Head of caudate nucleus (tissue), 42 donors: ENCODE data around the gene ZNF827.

ENCODE experiments used
- DNase-seq, 42 donors: peaks; one replicate each; pipeline versions ENCODE4 v3.0.0 to v3.0.0-alpha.2; 2020 to 2021; ENCODE audit warnings: mixed read lengths in 7 of 42
- intact Hi-C: fragments of 100-400 bp; cut with DNase I; formaldehyde crosslinking; loops from one replicate; pipeline ENCODE4 v1.15.0; 2022

Gene ZNF827

GRCh38 chr4:145873901-145874300, 64.7 kb downstream of the ZNF827 start:
- DNase-seq: no peak
- intact Hi-C loops: no loop called here

- no peak for DNase-seq
- intact Hi-C loops: no loop called here
Measured at GRCh38 chr4:145871209-145871608, 67.4 kb downstream of the ZNF827 start.

GRCh38 chr4:145870155-145871020, 68.2 kb downstream of the ZNF827 start:
- intact Hi-C loops: no loop called here
- no peak for DNase-seq

GRCh38 chr4:145868637-145869409, 69.8 kb downstream of the ZNF827 start:
- intact Hi-C loops: no loop called here
- DNase-seq: no peak

GRCh38 chr4:145867406-145867805, 71.2 kb downstream of the ZNF827 start:
- intact Hi-C loops: no loop called here
- DNase-seq: no peak

- intact Hi-C loops: no loop called here
- no peak for DNase-seq
Measured at GRCh38 chr4:145866991-145867390, 71.6 kb downstream of the ZNF827 start.

- intact Hi-C loops: no loop called here
- no peak for DNase-seq
Measured at GRCh38 chr4:145865274-145865941, 73.2 kb downstream of the ZNF827 start.

GRCh38 chr4:145863191-145863590, 75.4 kb downstream of the ZNF827 start:
- no peak for DNase-seq
- intact Hi-C loops: no loop called here

- intact Hi-C loops: no loop called here
- no peak for DNase-seq
Measured at GRCh38 chr4:145861336-145862318, 77.0 kb downstream of the ZNF827 start.

GRCh38 chr4:145860897-145861296, 77.7 kb downstream of the ZNF827 start:
- intact Hi-C loops: no loop called here
- no peak for DNase-seq

- intact Hi-C loops: no loop called here
Measured at GRCh38 chr4:145860446-145860845, 78.2 kb downstream of the ZNF827 start.

GRCh38 chr4:145859926-145860325, 78.7 kb downstream of the ZNF827 start:
- DNase-seq: no peak
- intact Hi-C loops: no loop called here

More at GRCh38 chr4:145860446-145860845, 78.2 kb downstream of the ZNF827 start:
- DNase-seq: no peak

- intact Hi-C loops: no loop called here
- no peak for DNase-seq
Measured at GRCh38 chr4:145859426-145859825, 79.2 kb downstream of the ZNF827 start.

- intact Hi-C loops: no loop called here
- DNase-seq: no peak
Measured at GRCh38 chr4:145852256-145852839, 86.3 kb downstream of the ZNF827 start.

GRCh38 chr4:145851511-145852201, 87.0 kb downstream of the ZNF827 start:
- intact Hi-C loops: no loop called here
- no peak for DNase-seq

GRCh38 chr4:145847764-145848163, 90.9 kb downstream of the ZNF827 start:
- intact Hi-C loops: loop anchor here (10.0 kb wide), 1 partner anchor 87 kb away; the partner anchor contains the start of gene ZNF827

GRCh38 chr4:145845118-145845517, 93.5 kb downstream of the ZNF827 start:
- no peak for DNase-seq
- intact Hi-C loops: loop anchor here (10.0 kb wide), 1 partner anchor 90 kb away; the partner anchor contains the start of gene ZNF827

More at GRCh38 chr4:145847764-145848163, 90.9 kb downstream of the ZNF827 start:
- DNase-seq: peak in 21 of 42 donors; percentile 16 to 67 (median 39)
